ENCODE measurements around the gene SAXO1.
"Not testable (repeated sequence)": the region's sequence is repeated elsewhere in the genome, so short reads cannot be mapped to it uniquely, and the experiment has no call there.

The SAXO1 gene

DNA sequence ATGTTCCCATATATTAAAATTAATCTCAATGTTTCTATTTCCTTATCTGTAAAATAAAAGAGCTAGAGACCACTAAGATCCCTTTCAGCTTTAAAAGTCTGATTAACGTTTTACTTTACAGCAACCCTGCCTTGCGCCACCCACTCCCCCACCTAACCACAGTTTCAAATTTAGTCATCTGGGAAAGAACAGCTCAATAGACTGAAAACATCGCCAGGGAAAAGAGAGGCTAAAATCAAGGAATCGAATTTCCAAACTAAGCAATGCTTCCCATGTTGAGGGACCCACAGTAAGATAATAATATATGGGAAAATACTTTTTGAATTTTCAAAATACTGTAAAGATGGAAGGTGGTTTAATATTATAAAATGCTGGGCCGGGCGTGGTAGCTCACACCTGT, 6.6 kb downstream of the SAXO1 start:
- in situ Hi-C loops (cut with HindIII; ENCODE audit: low sequenced_read_pairs) = no loop called here
- TF ChIP-seq, protein P1, sequence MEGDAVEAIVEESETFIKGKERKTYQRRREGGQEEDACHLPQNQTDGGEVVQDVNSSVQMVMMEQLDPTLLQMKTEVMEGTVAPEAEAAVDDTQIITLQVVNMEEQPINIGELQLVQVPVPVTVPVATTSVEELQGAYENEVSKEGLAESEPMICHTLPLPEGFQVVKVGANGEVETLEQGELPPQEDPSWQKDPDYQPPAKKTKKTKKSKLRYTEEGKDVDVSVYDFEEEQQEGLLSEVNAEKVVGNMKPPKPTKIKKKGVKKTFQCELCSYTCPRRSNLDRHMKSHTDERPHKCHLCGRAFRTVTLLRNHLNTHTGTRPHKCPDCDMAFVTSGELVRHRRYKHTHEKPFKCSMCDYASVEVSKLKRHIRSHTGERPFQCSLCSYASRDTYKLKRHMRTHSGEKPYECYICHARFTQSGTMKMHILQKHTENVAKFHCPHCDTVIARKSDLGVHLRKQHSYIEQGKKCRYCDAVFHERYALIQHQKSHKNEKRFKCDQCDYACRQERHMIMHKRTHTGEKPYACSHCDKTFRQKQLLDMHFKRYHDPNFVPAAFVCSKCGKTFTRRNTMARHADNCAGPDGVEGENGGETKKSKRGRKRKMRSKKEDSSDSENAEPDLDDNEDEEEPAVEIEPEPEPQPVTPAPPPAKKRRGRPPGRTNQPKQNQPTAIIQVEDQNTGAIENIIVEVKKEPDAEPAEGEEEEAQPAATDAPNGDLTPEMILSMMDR (IDR thresholded peaks at IDR 0.05; ENCODE audit: low read depth, low read length) = no peak

GRCh38 chr9:19023078-19023477, 9.9 kb downstream of the SAXO1 start:
- H3K4me3 ChIP-seq (ENCODE audit: low read depth, low read length) = no peak overlapping the region
- in situ Hi-C loops (cut with HindIII; ENCODE audit: low sequenced_read_pairs) = no loop called here
- TF ChIP-seq, protein P1 (IDR thresholded peaks at IDR 0.05; ENCODE audit: low read depth, low read length) = no peak
- no peak for DNase-seq (ENCODE audit: low read depth, low spot score)

More for the DNA sequence above, 6.6 kb downstream of the SAXO1 start:
- H3K4me3 ChIP-seq (ENCODE audit: low read depth, low read length) = no peak overlapping the region
- DNase-seq (ENCODE audit: low read depth, low spot score) = no peak

GRCh38 chr9:19022206-19022605, 10.8 kb downstream of the SAXO1 start:
- in situ Hi-C loops (cut with HindIII; ENCODE audit: low sequenced_read_pairs) = no loop called here
- TF ChIP-seq, protein P1 (IDR thresholded peaks at IDR 0.05; ENCODE audit: low read depth, low read length) = no peak
- DNase-seq (ENCODE audit: low read depth, low spot score) = no peak
- no peak overlapping the region for H3K4me3 ChIP-seq (ENCODE audit: low read depth, low read length)

GRCh38 chr9:19021649-19022048, 11.4 kb downstream of the SAXO1 start:
- in situ Hi-C loops (cut with HindIII; ENCODE audit: low sequenced_read_pairs); H3K4me3 ChIP-seq (ENCODE audit: low read depth, low read length); DNase-seq (ENCODE audit: low read depth, low spot score): not testable (repeated sequence)

GRCh38 chr9:19020886-19021455, 12.0 kb downstream of the SAXO1 start:
- DNase-seq (ENCODE audit: low read depth, low spot score) = no peak
- in situ Hi-C loops (cut with HindIII; ENCODE audit: low sequenced_read_pairs) = no loop called here

DNA sequence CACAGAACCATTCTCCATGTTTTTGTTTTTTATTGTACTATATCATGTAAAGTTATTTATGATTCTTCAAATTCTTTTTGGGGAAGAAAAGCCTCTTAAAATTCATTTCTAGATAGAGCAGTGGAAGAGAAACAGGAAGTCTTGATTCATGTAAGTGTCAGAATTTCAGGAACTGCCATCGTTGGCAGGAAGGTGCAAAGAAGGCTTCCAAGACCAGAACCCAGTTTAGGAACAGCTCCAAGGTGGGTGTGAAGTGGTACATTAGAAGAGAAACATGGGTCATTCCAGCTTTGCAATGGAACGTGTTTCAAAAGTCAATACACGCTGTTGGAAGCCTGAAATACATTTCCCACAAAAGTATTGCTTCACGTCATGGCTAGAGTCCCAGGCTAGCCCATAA, 14.8 kb downstream of the SAXO1 start:
- in situ Hi-C loops (cut with HindIII; ENCODE audit: low sequenced_read_pairs) = no loop called here
- H3K4me3 ChIP-seq (ENCODE audit: low read depth, low read length) = no peak overlapping the region
- DNase-seq (ENCODE audit: low read depth, low spot score) = no peak
- TF ChIP-seq, protein P1 (IDR thresholded peaks at IDR 0.05; ENCODE audit: low read depth, low read length) = no peak

More at GRCh38 chr9:19020886-19021455, 12.0 kb downstream of the SAXO1 start:
- TF ChIP-seq, protein P1 (IDR thresholded peaks at IDR 0.05; ENCODE audit: low read depth, low read length) = no peak
- no peak overlapping the region for H3K4me3 ChIP-seq (ENCODE audit: low read depth, low read length)

- no peak overlapping the region for H3K4me3 ChIP-seq (ENCODE audit: low read depth, low read length)
- in situ Hi-C loops (cut with HindIII; ENCODE audit: low sequenced_read_pairs) = no loop called here
- TF ChIP-seq, protein P1 (IDR thresholded peaks at IDR 0.05; ENCODE audit: low read depth, low read length) = no peak
- no peak for DNase-seq (ENCODE audit: low read depth, low spot score)
Measured at GRCh38 chr9:19009391-19009965, 23.5 kb downstream of the SAXO1 start.

Measured in astrocyte of the spinal cord (primary cell).